GM18508 (cell line): ENCODE data around the gene DESI2.

Source experiments
- ATAC-seq: cut with Tn5 transposase; IDR thresholded peaks from one replicate; pipeline ENCODE4 v1.9.1; 2021; ENCODE audit warnings: moderate number of reproducible peaks; ENCODE audit not compliant: insufficient read depth, unreplicated experiment

The DESI2 gene

DNA sequence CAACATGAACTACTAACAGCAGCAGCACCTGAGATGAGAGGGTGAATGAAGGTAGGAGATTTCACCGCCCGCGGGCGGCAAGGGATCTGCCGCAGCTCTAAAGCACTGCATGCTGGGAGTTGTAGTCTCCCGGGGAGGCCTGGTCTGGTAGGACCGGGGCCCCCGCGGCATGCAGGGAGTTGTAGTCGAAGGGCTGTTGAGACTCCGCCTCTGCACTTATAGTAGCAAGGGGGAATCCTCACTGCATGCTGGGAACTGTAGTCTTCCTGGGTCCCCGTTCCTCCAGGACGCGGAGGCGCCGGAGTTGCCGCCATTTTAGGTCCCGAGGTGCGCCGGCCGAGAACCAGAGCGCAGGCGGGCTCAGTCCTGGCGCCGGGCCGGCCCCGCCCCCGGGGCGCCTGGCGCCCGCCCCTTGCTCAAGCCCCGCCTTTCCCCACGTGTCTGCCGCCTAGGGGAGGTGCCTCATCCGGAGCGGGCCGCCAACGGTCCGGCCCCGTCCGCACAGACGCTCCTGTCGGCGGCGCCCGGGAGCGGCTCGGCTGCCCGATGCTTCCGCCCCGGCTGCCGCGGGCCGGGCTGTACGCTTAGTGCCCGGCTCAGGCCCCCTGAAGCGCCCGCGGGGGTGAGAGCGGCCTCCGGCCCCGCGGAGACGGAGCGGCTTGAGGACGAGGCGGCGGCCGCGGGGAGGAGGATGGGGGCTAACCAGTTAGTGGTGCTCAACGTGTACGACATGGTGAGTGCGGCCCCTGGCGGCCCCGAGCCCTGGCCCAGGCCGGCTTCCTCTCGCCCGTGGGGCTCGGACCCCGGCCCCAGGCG is at the start of gene DESI2:
Gene DESI2 (plus strand): TSS at position 504 of the 816 bp plus-strand sequence. CDS start 188 bp downstream, at position 692.
- peak; percentile 97 for ATAC-seq

DNA sequence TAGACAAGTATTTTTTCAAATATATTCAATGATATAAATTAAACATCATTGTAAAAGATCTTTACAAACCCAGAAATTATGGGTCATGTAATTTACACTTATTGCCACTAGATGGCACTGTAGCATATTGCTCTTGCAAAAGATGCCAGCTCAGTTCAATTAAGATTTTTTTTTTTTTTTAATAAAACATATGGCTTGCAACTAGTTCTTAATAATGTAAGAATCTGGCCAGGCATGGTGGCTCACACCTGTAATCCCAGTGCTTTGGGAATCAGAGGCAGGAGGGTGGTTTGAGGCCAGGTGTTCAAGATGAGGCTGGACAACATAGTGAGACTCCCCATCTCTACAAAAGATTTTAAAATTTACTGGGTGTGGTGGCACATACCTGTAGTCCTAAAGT is 49.4 kb upstream of the DESI2 start:
- no peak for ATAC-seq

DNA sequence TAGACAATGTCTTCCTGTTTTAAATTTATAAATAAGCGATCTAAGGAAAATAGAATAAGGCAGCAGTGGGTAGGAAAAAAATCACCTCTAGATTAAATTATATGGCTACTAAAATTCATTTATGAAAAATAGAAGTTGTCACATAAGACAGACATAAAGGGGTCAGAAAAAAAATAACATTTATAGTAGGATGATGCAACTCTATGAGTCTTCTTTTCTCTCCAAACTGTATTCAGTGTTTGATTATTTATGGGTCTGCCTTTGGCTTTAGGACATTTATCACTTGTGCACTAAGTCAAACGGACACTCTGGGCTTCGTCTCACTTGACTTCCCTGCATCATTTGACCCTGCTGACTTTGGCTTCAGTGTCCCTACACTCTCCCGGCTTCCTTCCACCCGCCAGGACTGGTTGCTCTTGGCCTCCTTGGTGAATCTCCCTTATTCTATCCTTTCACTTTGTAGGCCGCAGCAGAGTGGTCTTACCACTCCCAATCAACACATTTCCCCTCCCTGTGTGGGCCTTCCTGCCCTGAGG is 47.0 kb upstream of the DESI2 start:
- no peak for ATAC-seq

DNA sequence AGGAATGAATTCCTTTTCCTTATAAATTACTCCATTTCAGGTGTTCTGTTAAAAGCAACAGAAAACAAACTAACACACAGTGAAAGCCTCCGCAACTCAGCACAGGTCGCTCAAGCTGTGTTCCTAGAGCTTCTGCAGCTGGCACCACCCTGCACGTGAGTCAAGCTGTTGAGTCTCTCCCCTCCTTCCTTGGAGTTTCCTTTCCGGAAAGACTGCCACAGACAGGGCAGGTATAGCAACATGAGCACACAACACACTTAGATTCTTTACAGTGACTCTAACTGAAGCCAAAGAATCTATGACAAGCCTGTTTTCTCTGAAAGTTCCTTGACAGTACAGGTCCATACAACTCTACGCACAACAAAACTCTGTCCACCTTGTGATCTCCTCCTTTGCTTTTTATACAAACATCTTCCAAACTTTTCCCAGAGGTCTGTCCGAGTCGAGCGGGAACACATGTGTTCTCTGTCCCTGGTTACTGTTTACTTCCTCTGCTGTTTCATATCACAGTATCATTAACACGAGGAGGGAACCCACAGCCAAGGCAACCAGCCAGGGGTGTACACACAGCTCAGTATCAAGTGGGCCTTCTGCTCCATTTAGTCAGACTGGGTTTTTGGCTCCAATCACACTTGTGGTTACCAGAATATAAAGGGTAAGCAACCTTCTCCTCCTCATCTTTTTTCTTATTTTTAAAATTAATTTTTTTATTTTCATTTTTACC is 38.7 kb upstream of the DESI2 start:
- ATAC-seq, result no peak

DNA sequence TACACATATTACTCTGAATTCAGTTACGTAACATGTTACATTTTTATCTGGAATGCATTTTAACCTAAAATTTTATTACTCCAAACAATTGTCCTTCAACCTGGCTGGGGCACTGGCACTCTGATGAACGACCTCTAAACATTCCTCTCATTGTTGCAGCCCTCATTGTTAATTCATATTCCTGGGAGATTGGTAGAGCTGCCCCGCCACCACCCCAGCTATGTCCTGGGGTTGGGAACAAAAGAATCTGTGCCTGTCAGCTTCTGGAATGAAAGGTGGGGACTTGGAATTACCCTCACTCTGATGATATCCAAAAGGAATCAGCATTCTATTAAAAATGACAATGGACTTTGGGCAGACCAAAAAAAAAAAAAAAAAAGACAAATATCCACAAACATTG is 38.0 kb upstream of the DESI2 start:
- ATAC-seq, result no peak

DNA sequence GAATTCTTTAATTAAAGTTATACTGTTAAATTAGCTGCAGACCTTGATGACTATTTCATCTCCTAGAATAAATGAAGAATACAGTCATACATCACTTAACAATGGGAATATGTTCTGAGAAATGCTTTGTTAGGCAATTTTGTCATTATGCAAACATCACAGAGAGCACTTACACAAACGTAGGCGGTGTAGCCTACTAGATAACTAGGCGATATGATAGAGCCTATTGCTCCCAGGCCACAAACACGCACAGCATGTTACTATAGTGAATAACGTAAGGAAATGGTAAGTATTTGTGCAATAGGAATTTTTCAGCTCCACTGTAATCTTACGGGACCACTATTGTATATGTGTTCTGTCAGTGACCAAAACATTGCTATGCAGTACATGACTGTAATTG is 37.6 kb upstream of the DESI2 start:
- no peak for ATAC-seq

DNA sequence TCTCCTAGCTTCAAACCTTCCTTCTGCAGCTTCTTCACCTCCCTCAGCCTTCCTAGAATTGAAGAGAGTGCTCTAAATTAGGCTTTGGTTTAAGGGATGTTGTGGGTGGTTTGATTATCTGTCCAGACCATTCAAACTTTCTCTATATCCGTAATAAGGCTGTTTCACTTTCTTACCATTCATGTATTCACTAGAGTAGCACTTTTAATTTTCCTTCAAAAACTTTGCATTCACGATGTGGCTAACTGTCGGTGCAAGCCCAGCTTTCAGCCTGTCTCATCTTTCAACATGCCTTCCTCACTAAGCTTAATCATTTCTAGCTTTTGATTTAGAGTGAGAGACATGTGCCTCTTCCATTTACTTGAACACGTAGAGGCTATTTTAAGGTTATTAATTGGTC is 26.2 kb upstream of the DESI2 start:
- no peak for ATAC-seq

DNA sequence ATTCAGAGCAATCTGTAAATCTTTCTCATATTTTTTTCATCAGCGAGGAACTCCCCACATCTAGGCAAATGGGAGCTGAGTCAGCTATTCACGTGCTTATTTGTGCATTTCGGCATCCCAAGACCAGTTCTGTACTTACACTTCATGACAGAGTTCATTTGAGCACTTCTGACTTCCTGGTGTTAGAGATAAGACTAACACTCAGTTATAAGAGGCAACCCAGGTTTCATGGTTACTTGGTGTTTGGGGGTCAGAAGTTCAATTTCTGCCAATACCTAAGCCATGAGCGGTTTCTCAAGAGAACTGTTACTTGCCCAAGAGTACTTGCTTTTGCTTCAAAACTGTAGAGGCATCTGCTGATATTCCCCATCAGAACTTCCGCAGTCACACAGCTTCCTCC is 24.1 kb upstream of the DESI2 start:
- no peak for ATAC-seq

DNA sequence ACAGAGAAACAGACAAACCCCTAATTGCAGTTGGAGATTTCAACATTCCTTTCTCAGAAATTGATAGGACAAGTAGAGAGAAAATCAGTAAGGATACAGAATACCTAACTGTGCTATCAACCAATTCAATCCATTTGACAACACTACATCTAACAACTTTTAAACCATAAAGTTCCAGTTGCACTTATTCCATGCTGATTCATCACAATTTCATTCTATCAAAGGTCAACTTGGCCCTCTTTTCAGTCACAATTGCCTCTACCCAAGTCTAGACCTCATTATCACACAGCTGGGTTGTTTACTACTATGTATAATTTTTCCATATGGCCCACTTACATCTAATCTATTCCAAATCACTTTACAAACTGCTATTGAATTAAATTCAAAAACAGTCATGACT is 19.8 kb upstream of the DESI2 start:
- ATAC-seq, result no peak

DNA sequence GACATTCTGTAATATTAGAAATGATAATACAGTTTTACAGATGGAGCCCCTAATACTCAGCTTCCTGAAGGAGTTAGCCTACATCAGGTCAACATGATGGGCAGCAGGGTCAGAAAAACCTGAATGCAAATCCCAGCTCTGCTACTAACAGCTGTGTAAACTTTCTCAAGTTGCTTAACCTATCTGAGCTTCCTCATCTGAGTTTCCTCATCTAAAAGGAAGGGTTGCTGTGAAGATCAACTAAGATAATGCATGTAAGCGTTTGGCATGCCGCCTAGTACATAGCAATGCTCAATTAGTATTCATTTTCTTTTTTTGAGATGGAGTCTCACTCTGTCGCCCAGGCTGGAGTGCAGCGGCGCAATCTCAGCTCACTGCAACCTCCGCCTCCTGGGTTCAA is 18.4 kb upstream of the DESI2 start:
- ATAC-seq, result no peak

DNA sequence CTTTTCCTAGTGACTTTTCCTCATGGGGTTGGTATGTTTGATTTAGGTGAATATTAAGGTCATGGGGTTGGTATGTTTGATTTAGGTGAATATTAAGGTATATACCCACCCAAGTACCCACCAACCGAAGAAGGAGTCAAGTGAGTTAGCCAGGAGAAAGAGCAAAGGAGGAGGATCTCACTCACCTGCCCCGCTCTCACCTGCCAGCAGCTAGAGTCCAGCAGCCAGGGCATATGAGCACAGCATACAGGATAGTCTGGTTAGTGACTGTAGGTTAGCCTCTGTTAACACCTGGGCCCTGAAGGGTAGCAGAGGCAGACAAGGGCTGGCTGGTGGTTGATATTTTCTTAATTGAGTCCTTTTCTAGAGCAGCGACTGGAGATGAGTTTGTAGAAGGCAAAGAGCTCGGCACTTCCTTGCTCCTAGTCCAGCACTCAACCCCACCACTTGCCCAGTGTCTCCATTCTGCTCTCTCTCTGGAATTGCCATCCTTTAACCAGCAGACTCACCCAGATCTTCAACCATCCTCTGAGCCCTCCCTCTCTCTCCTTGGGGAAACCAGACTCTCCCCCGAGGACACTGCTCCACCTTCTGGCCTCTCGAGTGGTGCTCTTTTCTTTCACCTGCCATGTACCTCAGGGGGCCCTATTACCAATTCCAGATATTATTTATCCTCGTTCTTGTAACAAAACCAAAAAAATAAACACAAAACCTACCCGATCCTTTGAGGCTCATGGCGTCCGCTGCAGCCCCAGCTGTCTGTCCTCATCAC is 16.3 kb upstream of the DESI2 start:
- no peak for ATAC-seq

DNA sequence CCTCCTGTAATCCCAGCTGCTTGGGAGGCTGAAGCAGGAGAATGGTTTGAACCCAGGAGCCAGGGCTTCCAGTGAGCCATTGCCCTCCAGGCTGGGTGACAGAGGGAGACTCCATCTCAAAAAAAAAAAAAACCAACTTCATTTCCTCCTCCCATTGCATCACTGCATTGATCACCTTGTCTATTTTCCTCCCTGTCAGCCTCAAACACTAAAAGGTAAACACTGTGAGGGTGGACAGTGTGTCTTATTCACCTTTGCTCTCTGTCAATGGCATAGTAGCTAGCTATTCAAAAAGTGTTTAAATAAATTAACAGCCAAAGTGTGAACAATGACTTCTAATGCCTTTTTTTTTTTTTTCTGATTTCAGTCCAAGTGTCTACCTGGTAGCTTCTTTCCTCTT is 13.4 kb upstream of the DESI2 start:
- no peak for ATAC-seq

DNA sequence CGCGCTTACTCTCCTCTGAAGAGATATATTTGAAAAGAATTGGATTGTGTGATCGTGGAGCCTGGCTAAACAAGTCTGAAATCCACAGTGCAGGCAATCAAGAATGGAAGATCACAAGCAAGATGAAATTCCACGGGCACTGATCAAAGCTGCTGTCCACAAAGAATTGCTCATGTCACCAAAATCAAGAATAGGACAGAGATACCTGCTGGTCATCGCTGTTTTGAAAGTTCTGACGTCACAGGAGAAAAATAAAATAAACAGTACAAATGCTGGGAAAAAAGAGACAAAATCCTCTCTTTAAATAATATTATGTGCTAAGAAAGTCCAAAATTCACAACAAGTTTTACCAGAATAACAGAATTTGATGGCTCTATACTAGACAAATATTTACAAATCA is 12.0 kb upstream of the DESI2 start:
- no peak for ATAC-seq

DNA sequence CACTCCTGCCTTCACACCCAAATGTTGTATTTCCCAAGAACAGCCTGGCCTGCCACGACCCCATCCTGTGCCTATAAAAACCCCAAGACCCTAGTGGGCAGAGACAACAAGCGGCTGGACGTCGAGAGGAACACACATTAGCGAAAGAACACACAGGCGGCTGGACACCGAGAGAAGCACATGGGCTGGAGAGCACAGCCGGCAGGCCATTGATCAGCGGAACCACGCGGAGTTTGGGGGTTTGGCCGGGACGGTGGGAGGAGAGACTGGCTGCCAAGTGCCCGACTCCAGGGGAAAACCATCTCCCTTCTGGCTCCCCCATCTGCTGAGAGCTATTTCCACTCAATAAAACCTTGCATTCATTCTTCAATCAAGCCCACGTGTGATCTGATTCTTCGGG is 10.4 kb upstream of the DESI2 start:
- ATAC-seq, result no peak

DNA sequence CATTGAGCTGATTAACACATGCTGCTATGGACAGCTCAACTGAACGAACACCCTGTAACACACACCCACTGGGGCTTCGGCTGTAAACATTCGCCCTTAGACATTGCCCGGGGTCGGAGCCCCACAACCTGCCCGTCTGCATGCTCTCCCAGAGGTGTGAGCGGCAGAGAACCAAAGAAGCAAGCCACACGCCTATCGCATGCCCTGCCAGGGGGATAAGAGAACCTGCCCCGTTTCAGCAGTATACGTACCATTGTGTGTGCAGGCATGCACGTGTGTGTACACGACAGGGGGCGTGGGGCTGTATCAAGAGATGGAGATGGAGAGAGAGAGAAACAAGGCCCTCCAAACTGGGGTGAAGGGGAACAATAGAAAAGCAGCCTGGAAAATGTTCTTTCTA is 9.9 kb upstream of the DESI2 start:
- no peak for ATAC-seq

DNA sequence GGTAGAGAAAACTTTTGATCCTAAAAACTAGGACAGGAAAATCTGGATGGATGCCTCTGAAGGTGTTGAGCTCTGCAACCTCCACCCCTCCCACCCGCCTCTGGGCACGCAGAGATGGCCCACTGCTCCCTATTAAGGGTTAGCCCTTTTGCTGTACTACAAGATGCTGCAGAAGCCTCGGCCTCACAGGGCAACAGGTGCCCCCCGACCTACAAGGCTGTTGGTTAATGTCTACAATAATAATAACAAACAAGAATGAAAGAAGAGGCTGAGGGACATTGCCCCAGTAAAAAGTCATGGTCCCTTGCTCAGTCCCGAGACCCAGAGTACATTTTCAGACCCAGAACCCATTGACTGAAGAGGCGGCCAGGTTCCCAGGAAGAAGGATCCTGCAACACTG is 7.5 kb upstream of the DESI2 start:
- ATAC-seq, result no peak

DNA sequence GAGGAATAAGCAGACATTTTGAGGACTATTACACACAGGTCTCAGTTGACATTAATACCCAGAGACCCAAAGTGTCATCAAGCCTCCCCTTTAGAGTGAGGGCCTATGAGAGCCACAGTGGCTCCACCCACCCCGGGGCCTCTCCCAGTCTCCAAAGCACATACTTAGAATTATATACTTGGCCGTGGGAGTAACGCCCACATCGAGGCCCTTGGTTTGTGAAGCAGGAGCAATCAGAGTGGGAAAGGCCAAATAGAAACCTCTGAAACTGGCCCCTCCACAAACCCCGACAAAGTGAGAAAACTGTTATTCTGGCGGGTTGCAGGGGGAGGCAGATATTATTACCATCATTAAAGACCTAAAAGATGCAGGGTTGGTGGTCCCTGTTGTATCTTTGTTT is 7.0 kb upstream of the DESI2 start:
- no peak for ATAC-seq

DNA sequence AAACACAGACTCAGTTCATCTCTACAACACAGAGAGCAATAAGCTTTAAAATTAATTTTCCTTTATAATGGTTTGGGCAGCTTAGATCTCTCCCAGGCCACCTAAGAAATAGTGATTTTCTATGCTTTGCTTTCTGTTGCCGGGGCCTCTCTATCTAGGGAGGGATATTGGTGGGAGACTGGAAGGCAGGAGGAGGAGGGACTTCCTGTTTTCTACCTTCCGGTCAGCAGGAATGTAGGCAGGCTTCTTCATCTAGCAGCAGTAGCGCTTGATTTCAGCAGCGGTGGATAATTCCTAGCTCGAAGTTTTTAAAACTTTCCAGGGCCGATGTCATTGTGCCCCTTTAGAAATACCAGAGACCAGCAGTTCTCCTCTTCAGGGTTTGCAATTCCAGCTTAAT is 5.1 kb upstream of the DESI2 start:
- no peak for ATAC-seq

DNA sequence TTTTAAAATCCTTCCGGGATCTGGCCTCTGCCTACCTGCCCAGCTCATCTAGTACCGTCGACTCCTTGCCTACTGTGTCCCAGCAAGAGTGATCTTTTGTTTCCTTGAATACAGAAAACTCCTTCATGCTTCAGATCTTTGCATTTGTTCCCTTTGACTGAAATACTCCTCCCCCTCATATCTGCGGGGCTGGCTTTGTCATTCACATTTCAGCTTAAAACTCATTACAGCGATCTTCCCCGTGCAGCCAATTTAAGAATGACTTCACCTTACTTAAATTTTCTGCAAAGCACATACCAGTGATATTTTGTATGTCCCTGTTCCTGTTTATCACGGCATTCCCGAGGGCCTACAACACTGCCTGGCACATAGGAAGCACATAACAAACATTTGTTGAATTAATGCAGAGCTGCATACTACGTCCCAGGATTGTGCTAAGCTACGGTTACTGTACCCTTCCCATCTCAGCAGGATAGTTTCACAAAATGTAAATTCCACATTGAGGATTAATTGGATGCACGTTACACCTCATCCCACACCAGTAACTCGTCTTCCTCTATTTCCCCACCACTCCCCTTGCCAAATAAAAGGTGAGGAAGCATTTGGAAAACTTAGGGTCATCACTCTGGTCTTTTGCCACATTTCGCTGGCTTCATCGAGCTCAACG is 837 bp upstream of the DESI2 start:
- no peak for ATAC-seq

DNA sequence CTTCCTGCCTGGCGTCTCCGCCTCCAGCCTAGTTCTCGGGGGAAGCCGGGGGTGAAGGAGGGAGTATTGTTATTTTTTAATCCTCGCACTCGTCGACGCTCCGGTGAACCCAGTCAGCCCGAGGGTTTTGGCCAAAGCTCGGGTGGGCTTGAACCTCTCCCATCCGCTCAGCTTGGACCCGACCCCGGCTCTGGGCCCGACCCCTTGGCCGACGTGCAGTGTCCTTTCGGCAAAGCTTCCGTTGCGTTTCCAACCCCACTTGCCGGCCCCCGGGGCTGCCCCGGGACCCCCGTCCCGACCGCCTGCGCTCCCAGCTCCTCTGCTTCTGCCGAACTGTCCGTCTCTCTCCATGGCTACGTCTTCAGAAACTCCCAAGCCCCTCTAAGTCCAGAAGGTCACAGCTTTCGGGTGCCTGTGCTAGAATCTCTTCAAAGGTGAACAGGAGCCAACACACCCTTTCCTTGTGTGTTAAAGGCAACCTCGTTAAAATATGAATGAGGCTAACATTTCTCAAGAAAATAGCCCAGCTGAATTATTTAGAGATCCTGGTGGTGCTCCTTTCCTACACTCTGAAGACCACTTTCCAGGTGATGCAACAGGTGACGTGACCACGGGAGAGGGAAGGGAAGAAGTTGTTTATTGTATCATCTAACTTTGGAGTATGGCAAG is 647 bp downstream of the DESI2 start:
- no peak for ATAC-seq
